HG03460 (cell line): Measurements from ENCODE around the gene NLGN1.

Experiments used
- ATAC-seq: cut with Tn5 transposase; IDR thresholded peaks from one replicate; pipeline ENCODE4 v1.9.1; 2021; ENCODE audit not compliant: unreplicated experiment

The NLGN1 gene

GRCh38 chr3:173750591-173750990, 353.0 kb downstream of the NLGN1 start:
- no peak for ATAC-seq

DNA sequence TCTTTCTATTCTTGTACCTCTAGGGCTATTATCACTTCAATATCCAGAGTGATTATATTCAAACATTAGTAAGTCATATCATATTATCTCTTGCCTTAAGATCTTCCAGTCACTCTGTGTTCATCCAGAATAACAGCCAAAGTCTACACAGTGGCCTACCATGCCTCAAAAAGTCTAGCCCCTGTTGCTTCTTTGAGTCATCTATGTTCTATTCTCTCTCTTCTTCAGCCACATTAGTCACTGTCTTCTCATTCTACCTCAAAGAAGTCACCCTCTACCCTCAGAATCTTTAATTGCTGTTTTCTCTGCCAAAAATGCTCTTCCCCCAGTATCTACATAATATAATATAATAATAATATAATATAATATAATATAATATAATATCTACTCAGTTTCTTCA, 356.0 kb downstream of the NLGN1 start:
- ATAC-seq: no peak

GRCh38 chr3:173755161-173755560, 357.6 kb downstream of the NLGN1 start:
- ATAC-seq: no peak

DNA sequence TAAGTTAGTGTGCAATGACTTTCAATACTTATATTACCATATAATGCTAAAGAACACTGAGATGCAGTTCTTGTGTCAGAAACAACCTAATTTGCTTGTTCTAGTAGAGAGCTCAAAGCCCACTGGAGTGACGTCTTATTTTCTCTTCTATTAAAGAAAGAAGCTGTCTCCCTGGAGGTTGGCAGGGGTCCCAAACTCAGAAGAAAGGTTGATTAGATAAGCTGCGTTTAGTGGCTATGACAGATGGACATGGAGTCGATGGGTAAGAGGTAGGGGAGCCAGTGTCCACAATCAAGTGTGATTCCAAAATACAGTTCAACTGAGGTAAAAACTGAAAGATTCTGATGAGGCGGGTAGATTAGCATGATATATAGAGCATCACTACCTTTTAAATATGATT, 363.6 kb downstream of the NLGN1 start:
- no peak for ATAC-seq

GRCh38 chr3:173762501-173762900, 365.0 kb downstream of the NLGN1 start:
- ATAC-seq: no peak

- ATAC-seq: no peak
Measured at GRCh38 chr3:173770011-173770410, 372.5 kb downstream of the NLGN1 start.

DNA sequence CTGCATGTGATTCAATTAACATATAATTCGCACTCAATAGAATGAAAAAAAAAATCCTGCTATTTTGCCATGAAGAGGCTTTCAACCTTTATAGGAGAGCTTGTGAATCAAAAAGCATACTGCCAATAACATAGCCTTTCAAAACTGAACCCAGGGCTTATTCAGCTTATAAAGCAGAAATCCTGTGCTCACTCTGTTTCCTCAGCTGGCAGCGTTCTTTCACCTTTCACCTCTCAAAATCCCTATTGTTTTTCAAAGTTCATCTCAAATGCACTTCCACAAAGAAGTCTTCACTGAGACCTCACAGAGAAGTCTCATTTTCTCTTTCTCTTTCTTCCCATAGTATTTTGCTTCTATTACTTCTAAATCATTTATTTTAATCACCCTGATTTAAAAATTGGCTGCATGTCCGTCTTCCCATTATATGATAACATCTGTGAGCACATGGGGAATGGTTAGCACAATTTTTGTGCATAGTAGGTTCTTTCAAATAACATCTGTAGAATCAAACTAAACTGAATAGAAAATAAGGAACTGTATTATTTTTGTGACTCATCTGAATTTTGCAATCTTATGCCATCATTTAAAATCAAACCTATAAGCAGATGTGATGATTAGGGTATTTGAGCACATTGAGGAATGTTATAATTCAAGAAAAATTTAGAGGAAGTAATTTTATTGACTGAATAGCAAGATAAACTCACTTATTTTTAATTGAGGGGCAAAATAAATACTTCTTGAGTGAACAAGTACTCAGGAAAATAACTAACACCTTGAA, 373.4 kb downstream of the NLGN1 start:
- no peak for ATAC-seq

GRCh38 chr3:173773800-173774199, 376.3 kb downstream of the NLGN1 start:
- ATAC-seq: no peak

GRCh38 chr3:173774294-173774693, 376.8 kb downstream of the NLGN1 start:
- ATAC-seq: no peak

GRCh38 chr3:173778251-173778650, 380.7 kb downstream of the NLGN1 start:
- no peak for ATAC-seq

DNA sequence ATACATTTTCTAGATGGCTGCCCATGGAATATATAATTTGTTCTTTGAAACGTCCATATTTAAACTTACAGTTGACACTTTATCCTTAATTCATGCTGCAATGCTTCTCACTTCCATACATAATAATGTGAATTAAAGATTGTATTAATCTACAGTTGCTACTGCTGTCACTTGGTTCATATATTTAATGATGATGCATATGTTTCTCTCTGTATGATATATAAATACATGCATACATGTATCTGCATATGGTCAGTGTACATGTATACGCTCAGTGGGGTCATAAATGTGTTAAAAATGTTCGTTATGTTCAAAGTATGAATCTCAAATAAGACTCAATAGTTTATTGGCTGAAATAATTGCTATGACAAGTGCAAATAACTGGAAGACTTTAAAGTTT, 382.5 kb downstream of the NLGN1 start:
- ATAC-seq: no peak

DNA sequence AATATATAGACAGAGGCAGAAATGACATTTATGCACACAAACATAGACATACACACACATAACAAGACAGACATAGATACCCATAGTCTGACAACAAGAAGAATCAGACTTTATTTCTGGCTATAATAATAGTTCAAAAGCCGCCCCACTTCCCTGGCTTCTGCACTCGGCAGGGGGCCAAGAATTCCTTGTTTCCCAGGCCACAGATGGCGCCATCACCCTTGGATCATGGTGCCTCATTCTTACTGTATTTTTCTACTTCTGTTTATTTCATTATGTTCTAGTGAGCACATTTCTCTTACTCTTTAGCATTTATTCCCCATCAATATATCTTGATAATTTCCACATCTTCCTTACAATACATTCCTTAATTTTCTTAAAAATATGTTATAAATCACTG, 387.5 kb downstream of the NLGN1 start:
- ATAC-seq: no peak

- no peak for ATAC-seq
Measured at GRCh38 chr3:173789530-173790162, 392.1 kb downstream of the NLGN1 start.

GRCh38 chr3:173793963-173794362, 396.4 kb downstream of the NLGN1 start:
- ATAC-seq: no peak

GRCh38 chr3:173796405-173796804, 398.9 kb downstream of the NLGN1 start:
- ATAC-seq: no peak

DNA sequence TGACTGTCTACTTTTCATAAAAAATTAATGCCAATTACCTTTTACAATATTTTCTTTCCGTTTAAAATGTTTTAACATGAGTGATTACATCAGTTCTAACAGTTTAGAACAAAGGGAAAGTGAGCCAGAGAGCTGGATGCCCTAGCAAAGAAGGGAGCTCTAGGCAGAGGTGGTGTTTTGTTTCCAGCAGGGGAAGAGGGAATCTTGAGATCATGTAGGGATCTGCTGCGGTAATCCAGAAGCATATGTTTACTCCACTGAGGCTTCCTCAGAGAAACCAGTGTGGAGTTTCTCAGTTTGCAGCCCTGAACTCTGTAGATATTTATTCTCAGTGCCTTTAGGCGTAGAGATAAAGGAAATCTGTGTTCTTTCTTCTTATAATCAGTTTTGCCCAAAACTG, 399.3 kb downstream of the NLGN1 start:
- no peak for ATAC-seq

DNA sequence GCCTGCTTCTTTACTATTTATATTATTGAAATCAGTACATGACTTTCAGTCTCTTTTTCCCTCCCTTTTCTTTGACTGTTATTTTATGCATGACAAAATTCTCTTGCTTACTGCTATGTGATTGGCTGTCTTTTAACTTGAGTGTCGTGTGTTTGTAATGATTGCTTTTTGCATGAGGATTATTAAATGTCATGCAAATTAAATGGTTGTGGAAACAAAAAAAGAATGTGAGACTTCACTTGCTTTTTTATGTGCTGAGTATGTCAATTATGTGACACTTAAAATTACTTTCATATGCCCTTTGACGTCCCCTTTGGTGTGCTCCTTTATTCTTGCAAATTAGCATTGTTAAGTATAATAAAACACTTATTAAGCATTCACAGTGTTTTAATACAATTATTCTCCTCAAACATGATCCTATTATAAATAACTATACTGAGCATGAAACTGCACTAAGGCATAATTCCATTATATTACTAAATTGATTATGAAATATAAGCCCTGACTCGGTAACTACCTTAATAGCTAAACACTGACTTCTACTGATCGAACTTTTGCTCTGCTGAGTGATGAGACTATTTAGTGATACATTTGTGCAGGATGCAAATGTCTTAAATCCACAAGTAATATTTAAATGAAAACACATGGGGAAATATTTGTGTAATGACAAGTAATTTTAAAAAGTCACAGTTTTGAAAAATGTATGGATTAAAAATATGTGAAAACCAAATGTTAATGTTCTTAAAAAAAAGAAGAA, 401.7 kb downstream of the NLGN1 start:
- ATAC-seq: no peak

GRCh38 chr3:173800154-173800553, 402.6 kb downstream of the NLGN1 start:
- ATAC-seq: no peak

DNA sequence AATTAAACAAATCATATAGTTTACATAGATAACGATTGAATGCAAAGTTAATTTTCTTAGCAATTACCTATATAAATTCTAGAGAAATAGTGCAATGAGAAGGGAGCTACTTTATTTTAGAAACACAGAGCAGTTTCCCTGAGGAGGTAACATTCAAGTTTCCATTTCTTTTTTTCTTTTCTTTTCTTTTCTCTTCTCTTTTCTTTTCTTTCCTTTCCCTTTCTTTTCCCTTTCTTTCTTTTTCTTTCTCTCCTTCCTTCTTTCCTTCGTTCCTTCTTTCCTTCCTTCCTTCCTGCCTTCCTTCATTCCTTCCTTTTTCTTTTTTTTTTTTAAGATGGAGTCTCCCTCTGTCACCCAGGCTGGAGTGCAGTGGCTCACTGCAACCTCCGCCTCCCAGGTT, 417.3 kb downstream of the NLGN1 start:
- no peak for ATAC-seq

DNA sequence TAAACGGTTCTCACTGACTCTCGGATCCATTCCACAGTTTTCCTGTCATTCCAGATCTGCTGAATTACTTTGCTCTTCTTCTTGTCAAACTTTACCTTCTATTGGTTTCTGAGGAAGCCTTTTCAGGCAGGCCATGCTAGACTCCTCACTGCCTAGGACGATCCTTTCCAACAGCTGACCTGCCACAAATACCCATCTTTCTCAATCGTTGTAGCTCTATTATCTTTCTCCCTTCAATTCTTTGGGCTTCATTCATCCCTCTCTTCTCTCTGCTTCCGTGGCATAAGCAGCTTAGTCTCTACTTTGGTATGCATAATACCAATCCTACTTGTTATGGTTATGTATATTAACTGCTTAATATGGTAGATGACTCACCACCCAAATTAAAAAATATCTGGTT, 421.8 kb downstream of the NLGN1 start:
- no peak for ATAC-seq

DNA sequence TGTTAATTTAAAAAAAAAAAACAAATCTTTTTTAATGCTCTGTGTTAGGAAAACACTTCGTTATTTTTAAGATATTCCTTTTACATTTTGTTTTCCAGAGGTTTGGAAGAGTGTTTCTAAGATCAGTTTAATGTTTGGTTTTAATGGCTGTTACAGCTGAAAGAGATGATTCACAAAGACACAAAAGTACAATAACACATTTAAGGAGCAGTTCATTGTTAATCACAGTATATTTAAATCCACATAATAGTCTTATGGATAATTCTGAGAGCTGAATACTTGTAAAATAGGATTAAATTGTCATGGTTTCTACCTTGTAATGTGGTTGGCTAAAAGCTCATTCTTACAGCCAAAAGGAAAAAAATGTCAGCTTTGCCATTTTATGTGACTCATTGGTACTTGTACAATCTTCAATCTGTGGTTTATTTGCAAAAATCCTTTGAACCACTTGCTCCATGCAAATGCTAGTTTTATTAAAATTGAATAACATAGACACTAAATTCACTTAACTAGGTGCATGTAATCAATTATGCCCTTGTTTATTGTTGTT, 426.4 kb downstream of the NLGN1 start:
- ATAC-seq: no peak

GRCh38 chr3:173825730-173826129, 428.2 kb downstream of the NLGN1 start:
- no peak for ATAC-seq
